SK-N-SH (cell line): Measurements from ENCODE around the gene RNF8. TPM values are rescaled to one million over a fixed set of nuclear protein-coding genes. Genes with fewer than 3 reads are reported as not detected.

Source experiments
- CTCF ChIA-PET: fragments of 300-600, 350-600 bp; formaldehyde crosslinking; extraction: SDS; loops from one replicate; lab custom pipeline; 2021; lab: Yijun Ruan, JAX
- POLR2A ChIA-PET: fragments of 350-600 bp; sonication (Branson Sonifier 250); formaldehyde crosslinking; extraction: SDS; loops from one replicate; lab custom pipeline; 2020; ENCODE audit warnings: antibody characterized with exemption, inconsistent platforms; lab: Yijun Ruan, JAX
- DNase-seq: peaks from one replicate; pipeline ENCODE4 v3.0.0; 2012
- H2AFZ ChIP-seq: fragments of 200-600 bp; sonication (generic); 2 replicates; pipeline ENCODE4 v1.8.1; 2016; ENCODE audit warnings: antibody characterized with exemption, mild to moderate bottlenecking, low read depth
- H3F3A ChIP-seq: fragments of 200-600 bp; sonication (generic); replicated peaks from 2 replicates; pipeline ENCODE3; 2016; ENCODE audit warnings: antibody characterized with exemption, mild to moderate bottlenecking; ENCODE audit not compliant: insufficient read depth
- H3K27ac ChIP-seq, 2 experiments: fragments of 200-500 bp in 1 of 2; fragments of 200-600 bp in 1 of 2; sonication (Bioruptor generic) in 1 of 2; sonication (generic), shearing (Covaris generic) in 1 of 2; 2 replicates each; pipeline versions ENCODE4 v1.5.1 to v1.6.1; 2014 to 2016; ENCODE audit warnings: low read depth in 2 of 2, inconsistent platforms in 1 of 2, low read length in 1 of 2, mild to moderate bottlenecking in 1 of 2, mixed read lengths in 1 of 2
- H3K27me3 ChIP-seq: fragments of 200-600 bp; sonication (generic), shearing (Covaris generic); 2 replicates; pipeline ENCODE4 v1.6.1; 2016; ENCODE audit warnings: mixed run types; ENCODE audit not compliant: insufficient read depth
- H3K36me3 ChIP-seq, 2 experiments: fragments of 200-500 bp in 1 of 2; fragments of 200-600 bp in 1 of 2; sonication (Bioruptor generic) in 1 of 2; sonication (generic) in 1 of 2; replicated peaks in 1 of 2; 2 replicates each; pipeline versions ENCODE3 to v1.5.1; 2014 to 2016; ENCODE audit warnings: low read length in 1 of 2, mild to moderate bottlenecking in 1 of 2; ENCODE audit not compliant: insufficient read depth in 2 of 2, control insufficient read depth in 1 of 2
- H3K4me1 ChIP-seq, 2 experiments: fragments of 200-500 bp in 1 of 2; fragments of 200-600 bp in 1 of 2; sonication (Bioruptor generic) in 1 of 2; sonication (generic), shearing (Covaris generic) in 1 of 2; 2 replicates each; pipeline versions ENCODE4 v1.5.1 to v1.6.1; 2014 to 2016; ENCODE audit warnings: low read depth in 1 of 2, low read length in 1 of 2, mixed run types in 1 of 2; ENCODE audit not compliant: insufficient read depth in 2 of 2, control insufficient read depth in 1 of 2
- H3K4me2 ChIP-seq: fragments of 200-600 bp; sonication (generic), shearing (Covaris generic); 2 replicates; pipeline ENCODE4 v1.6.1; 2017; ENCODE audit warnings: mixed run types
- H3K4me3 ChIP-seq, 2 experiments: fragments of 200-500 bp in 1 of 2; fragments of 200-600 bp in 1 of 2; sonication (Bioruptor generic) in 1 of 2; sonication (generic), shearing (Covaris generic) in 1 of 2; 2 replicates each; pipeline versions ENCODE4 v1.5.1 to v1.8.1; 2014 to 2016; ENCODE audit warnings: low read depth in 2 of 2, inconsistent platforms in 1 of 2, low read length in 1 of 2, mild to moderate bottlenecking in 1 of 2, mixed read lengths in 1 of 2, moderate library complexity in 1 of 2
- H3K79me2 ChIP-seq: fragments of 200-600 bp; sonication (generic); 2 replicates; pipeline ENCODE4 v1.8.1; 2017; ENCODE audit warnings: mild to moderate bottlenecking; ENCODE audit not compliant: insufficient read depth
- H3K9ac ChIP-seq: fragments of 200-600 bp; sonication (generic); 2 replicates; pipeline ENCODE4 v1.6.1; 2017; ENCODE audit warnings: mixed run types
- H3K9me2 ChIP-seq: fragments of 200-600 bp; sonication (generic); 2 replicates; pipeline ENCODE4 v1.6.1; 2017; ENCODE audit warnings: mixed run types
- H3K9me3 ChIP-seq: fragments of 200-600 bp; sonication (generic); 2 replicates; pipeline ENCODE4 v1.6.1; 2017; ENCODE audit warnings: mixed run types, mild to moderate bottlenecking, moderate library complexity
- H4K20me1 ChIP-seq: fragments of 200-600 bp; sonication (generic); 2 replicates; pipeline ENCODE4 v1.6.1; 2017; ENCODE audit warnings: mild to moderate bottlenecking, mixed run types; ENCODE audit not compliant: insufficient read depth
- CHD2 ChIP-seq: fragments of 150-350 bp; IDR thresholded peaks from 2 replicates; pipeline ENCODE4 v1.6.1; 2018; ENCODE audit warnings: low read length; ENCODE audit not compliant: partially characterized antibody
- ELF1 ChIP-seq: IDR thresholded peaks from 2 replicates; pipeline ENCODE4 v1.4.0; 2012
- EP300 ChIP-seq, 2 experiments: IDR thresholded peaks; 2 replicates each; pipeline versions ENCODE4 v1.4.0 to v1.6.1; 2012; ENCODE audit warnings: borderline replicate concordance in 1 of 2, low read depth in 1 of 2, low read length in 1 of 2
- FOSL2 ChIP-seq: IDR thresholded peaks from 2 replicates; pipeline ENCODE4 v1.4.0; 2012; ENCODE audit warnings: low read depth, mild to moderate bottlenecking, moderate library complexity, borderline replicate concordance
- FOXJ3 ChIP-seq: sonication (generic); formaldehyde crosslinking; IDR thresholded peaks from 2 replicates; pipeline ENCODE4 v1.5.1; 2020; ENCODE audit warnings: mild to moderate bottlenecking, missing genetic modification reagents
- GABPA ChIP-seq: IDR thresholded peaks from 2 replicates; pipeline ENCODE4 v1.4.0; 2012; ENCODE audit warnings: low read depth, mild to moderate bottlenecking
- GATA2 ChIP-seq: sonication (generic); formaldehyde crosslinking; IDR thresholded peaks from 2 replicates; pipeline ENCODE4 v1.5.0; 2020; ENCODE audit warnings: mild to moderate bottlenecking, missing genetic modification reagents
- IRF3 ChIP-seq: fragments of 150-350 bp; IDR thresholded peaks from 2 replicates; pipeline ENCODE4 v1.6.1; 2016; ENCODE audit warnings: mild to moderate bottlenecking, low read depth, low read length
- MAX ChIP-seq: IDR thresholded peaks from 2 replicates; pipeline ENCODE4 v1.4.0; 2012; ENCODE audit warnings: low read depth
- MEF2A ChIP-seq: IDR thresholded peaks from 2 replicates; pipeline ENCODE4 v1.4.0; 2012; ENCODE audit warnings: low read depth, borderline replicate concordance
- MXI1 ChIP-seq: IDR thresholded peaks from 2 replicates; pipeline ENCODE4 v1.6.1; 2012; ENCODE audit warnings: mild to moderate bottlenecking, low read depth, low read length, improper control_type of control experiment
- RAD21 ChIP-seq: IDR thresholded peaks from 2 replicates; pipeline ENCODE4 v1.6.1; 2012; ENCODE audit warnings: mild to moderate bottlenecking, low read length
- RCOR1 ChIP-seq: fragments of 150-350 bp; IDR thresholded peaks from 2 replicates; pipeline ENCODE4 v1.6.1; 2017; ENCODE audit warnings: antibody characterized with exemption, low read length
- REST ChIP-seq: IDR thresholded peaks from 2 replicates; pipeline ENCODE4 v1.6.1; 2012; ENCODE audit warnings: mild to moderate bottlenecking, low read depth, low read length, moderate library complexity
- RXRA ChIP-seq: IDR thresholded peaks from 2 replicates; pipeline ENCODE4 v1.4.0; 2012; ENCODE audit warnings: low read depth, mild to moderate bottlenecking, borderline replicate concordance
- SIN3A ChIP-seq: IDR thresholded peaks from 2 replicates; pipeline ENCODE4 v1.6.1; 2012; ENCODE audit warnings: low read depth, mild to moderate bottlenecking, low read length, moderate library complexity, borderline replicate concordance
- TEAD4 ChIP-seq: IDR thresholded peaks from 2 replicates; pipeline ENCODE4 v1.4.0; 2012; ENCODE audit warnings: mild to moderate bottlenecking, borderline replicate concordance; ENCODE audit not compliant: insufficient read depth
- USF1 ChIP-seq: IDR thresholded peaks from 2 replicates; pipeline ENCODE4 v1.4.0; 2012; ENCODE audit warnings: low read depth, borderline replicate concordance
- USF2 ChIP-seq: fragments of 150-350 bp; IDR thresholded peaks from 2 replicates; pipeline ENCODE4 v1.6.1; 2017; ENCODE audit warnings: antibody characterized with exemption, low read length, low read depth, borderline replicate concordance
- YY1 ChIP-seq: IDR thresholded peaks from 2 replicates; pipeline ENCODE4 v1.4.0; 2012; ENCODE audit warnings: low read depth, mild to moderate bottlenecking
- WGBS: methylation state at CpG from one replicate; pipeline ENCODE4 v1.1.6; 2017; ENCODE audit warnings: low lambda C conversion rate; 5-methylcytosine and 5-hydroxymethylcytosine counted together
- polyA plus RNA-seq, 3 experiments: library from polyadenylated mRNA; depleted of rRNA; stranded (reverse); fragments of >200 nt; gene quantifications; 2 replicates each; pipeline ENCODE4 v1.2.3, GENCODE V29; 2012

The RNF8 gene
- polyA plus RNA-seq, 1 of the 3 experiments (the other 2 are of a cell fraction): 21.7 TPM

- Histone ChIP-seq H3K4me2 (no peak overlapping the region), H4K20me1 (peaks cover 10% of the 10 kb centered on the region; the same call in 1 of the 2 replicates), H3K9me2 (no peaks in the 10 kb centered on the region), H3F3A (peaks cover 25% of the 10 kb centered on the region), H3K27ac (peak overlapping the region in 1 of 2 experiments; percentile 58; a peak in 2 of 4 replicates), H3K36me3 (peaks cover 21 to 48% of the 10 kb centered on the region in 2 experiments), H3K4me1 (peaks cover 14 to 23% of the 10 kb centered on the region in 2 experiments; a peak in 3 of 4 replicates), H3K9ac (no peak overlapping the region), H2AFZ (no peak overlapping the region)
- no peak for DNase-seq
- no peak for TF ChIP-seq GATA2 (CRISPR knock-in tag)
- no peak for TF ChIP-seq RCOR1
- no peak for TF ChIP-seq ELF1
- TF ChIP-seq TEAD4: no peak
- TF ChIP-seq GABPA: no peak
- TF ChIP-seq USF2: no peak
- TF ChIP-seq YY1: no peak
- TF ChIP-seq, all 33 proteins: peak for 0
- ChIA-PET CTCF (interaction anchor here (0.6 to 3.0 kb wide), 10 partner anchors 12 to 372 kb away, joined by 3 to 11 read pairs (median 4); no protein-coding TSS in a partner anchor), POLR2A (no interaction called here)
- H3K9me3 ChIP-seq: no peaks in the 10 kb centered on the region
- H3K27me3 ChIP-seq: no peaks in the 10 kb centered on the region
- WGBS: 80% methylated on average over 4 of the region's 4 CpGs
- H3K79me2 ChIP-seq: no peaks in the 10 kb centered on the region
- no peak overlapping the region for H3K4me3 ChIP-seq
Observed at GRCh38 chr6:37319856-37320480, 33.8 kb upstream of the RNF8 start.

GRCh38 chr6:37320646-37321045 lies 33.1 kb upstream of the RNF8 start:
- peaks cover 27% of the 10 kb centered on the region for H3F3A ChIP-seq
- no peak for DNase-seq
- no peaks in the 10 kb centered on the region for H3K9me2 ChIP-seq
- no peak overlapping the region for H2AFZ ChIP-seq
- no peaks in the 10 kb centered on the region for H3K79me2 ChIP-seq
- H3K27ac ChIP-seq: no peak overlapping the region
- no peaks in the 10 kb centered on the region for H3K9me3 ChIP-seq
- H4K20me1 ChIP-seq: peaks cover 10% of the 10 kb centered on the region; the same call in 1 of the 2 replicates
- ChIA-PET CTCF (interaction anchor here (1.0 to 3.0 kb wide), 6 partner anchors 13 to 371 kb away, joined by 3 to 11 read pairs (median 4); no protein-coding TSS in a partner anchor), POLR2A (no interaction called here)
- 92% methylated on average over 8 of the region's 8 CpGs for WGBS
- H3K4me3 ChIP-seq: no peak overlapping the region
- H3K4me1 ChIP-seq: peaks cover 14 to 23% of the 10 kb centered on the region in 2 experiments; a peak in 3 of 4 replicates
- H3K9ac ChIP-seq: no peak overlapping the region
- H3K27me3 ChIP-seq: no peaks in the 10 kb centered on the region
- peaks cover 20 to 47% of the 10 kb centered on the region in 2 experiments for H3K36me3 ChIP-seq
- H3K4me2 ChIP-seq: no peak overlapping the region
- TF ChIP-seq EP300 (IDR thresholded peaks at IDR 0.05; ENCODE audit: borderline replicate concordance in 1 of 2, low read depth in 1 of 2, low read length in 1 of 2) (no peak), ELF1 (no peak), FOSL2 (no peak), RXRA (no peak), GATA2 (CRISPR knock-in tag) (no peak), RAD21 (no peak), CHD2 (no peak), IRF3 (no peak), MAX (no peak), USF1 (no peak), YY1 (no peak), MXI1 (no peak), MEF2A (no peak), RCOR1 (no peak), SIN3A (no peak), FOXJ3 (CRISPR knock-in tag) (no peak), REST (no peak)
